GM23248 (cell line): ENCODE measurements around the gene OSR1. TPM values are rescaled to one million over a fixed set of nuclear protein-coding genes. Genes with fewer than 3 reads are reported as not detected.

ENCODE experiments used
- DNase-seq: peaks from one replicate; pipeline ENCODE4 v3.0.0-alpha.2; 2015
- H2AFZ ChIP-seq: fragments of 200-600 bp; sonication (generic); 2 replicates; pipeline ENCODE4 v1.6.1; 2016; ENCODE audit warnings: antibody characterized with exemption
- H3F3A ChIP-seq: fragments of 200-600 bp; sonication (generic); 2 replicates; pipeline ENCODE4 v1.6.1; 2016; ENCODE audit warnings: mild to moderate bottlenecking, antibody characterized with exemption, mixed run types; ENCODE audit not compliant: insufficient read depth
- H3K27ac ChIP-seq: fragments of 200-600 bp; sonication (generic); 2 replicates; pipeline ENCODE4 v1.5.1; 2016; ENCODE audit warnings: mild to moderate bottlenecking
- H3K27me3 ChIP-seq: fragments of 200-600 bp; sonication (generic); replicated peaks from 2 replicates; pipeline ENCODE4 v1.6.1; 2016; ENCODE audit warnings: mild to moderate bottlenecking; ENCODE audit not compliant: insufficient read depth
- H3K36me3 ChIP-seq: fragments of 200-600 bp; sonication (generic); 2 replicates; pipeline ENCODE4 v1.6.1; 2016; ENCODE audit warnings: low read depth, mild to moderate bottlenecking
- H3K4me1 ChIP-seq: fragments of 200-600 bp; sonication (generic); 2 replicates; pipeline ENCODE4 v1.6.1; 2016; ENCODE audit warnings: mild to moderate bottlenecking; ENCODE audit not compliant: insufficient read depth
- H3K4me2 ChIP-seq: fragments of 200-600 bp; sonication (generic); one replicate; pipeline ENCODE4 v1.6.1; 2016; ENCODE audit warnings: mild to moderate bottlenecking; ENCODE audit not compliant: unreplicated experiment
- H3K4me3 ChIP-seq: fragments of 200-600 bp; sonication (generic); 2 replicates; pipeline ENCODE4 v1.5.1; 2016; ENCODE audit warnings: mild to moderate bottlenecking
- H3K79me2 ChIP-seq: fragments of 200-600 bp; sonication (generic); 2 replicates; pipeline ENCODE4 v1.6.1; 2016; ENCODE audit warnings: mild to moderate bottlenecking; ENCODE audit not compliant: insufficient read depth
- H3K9ac ChIP-seq: fragments of 200-600 bp; sonication (generic); 2 replicates; pipeline ENCODE4 v1.6.1; 2016; ENCODE audit warnings: mild to moderate bottlenecking
- H3K9me2 ChIP-seq: fragments of 200-600 bp; sonication (generic); 2 replicates; pipeline ENCODE4 v1.6.1; 2016; ENCODE audit warnings: mixed run types, mild to moderate bottlenecking, moderate library complexity; ENCODE audit not compliant: insufficient read depth
- H3K9me3 ChIP-seq: fragments of 200-600 bp; sonication (generic); one replicate; pipeline ENCODE4 v1.6.1; 2017; ENCODE audit warnings: low read depth
- H4K20me1 ChIP-seq: fragments of 200-600 bp; sonication (generic); 2 replicates; pipeline ENCODE4 v1.6.0; 2016; ENCODE audit not compliant: insufficient read depth
- EZH2 ChIP-seq: fragments of 200-600 bp; sonication (generic); IDR thresholded peaks from 2 replicates; pipeline ENCODE4 v1.6.1; 2018; ENCODE audit warnings: antibody characterized with exemption, mild to moderate bottlenecking; ENCODE audit not compliant: insufficient read depth, poor library complexity, severe bottlenecking
- EZH2phosphoT487 ChIP-seq: fragments of 200-600 bp; sonication (generic); IDR thresholded peaks from 2 replicates; pipeline ENCODE4 v1.6.1; 2018; ENCODE audit warnings: antibody characterized with exemption, moderate library complexity, mild to moderate bottlenecking, low read depth; ENCODE audit not compliant: insufficient read depth
- WGBS, 2 experiments: methylation state at CpG; one replicate each; pipeline ENCODE4 v1.1.6; 2015 to 2017; ENCODE audit warnings: low lambda C conversion rate in 2 of 2, low coverage in 1 of 2; ENCODE audit errors: missing lambda C conversion rate in 2 of 2; 5-methylcytosine and 5-hydroxymethylcytosine counted together
- in situ Hi-C: fragments of 300-500 bp; cut with MboI; formaldehyde crosslinking; loops from 2 replicates; pipeline ENCODE4 v1.15.0; 2020
- polyA plus RNA-seq: library from polyadenylated mRNA; unstranded; fragments of >200 nt; fragmentation: Nextera tagmentation; extraction: Ambion mirVana; gene quantifications from 2 replicates; pipeline ENCODE4 v1.2.1, GENCODE V29; 2016
- total RNA-seq: library from RNA; depleted of rRNA; stranded (reverse); fragments of >200 nt; shearing (Covaris generic); gene quantifications from 2 replicates; pipeline ENCODE4 v1.2.3, GENCODE V29; 2014

OSR1 gene
- total and polyA plus RNA-seq, 2 experiments from 2014 or later, result 16.9 to 21.1 TPM

GRCh38 chr2:19359021-19359357 lies 566 bp upstream of the OSR1 start:
- TF ChIP-seq EZH2 (no peak), EZH2phosphoT487 (no peak)
- H3K27ac ChIP-seq, result no peak overlapping the region
- H3K4me1 ChIP-seq, result peaks cover 7% of the 10 kb centered on the region
- DNase-seq, result no peak
- H3K27me3 ChIP-seq, result no peaks in the 10 kb centered on the region
- peak overlapping the region; percentile 85 for H3K4me3 ChIP-seq
- no peaks in the 10 kb centered on the region for H3K9me3 ChIP-seq
- H2AFZ ChIP-seq, result peak overlapping the region; percentile 81
- H3K9ac ChIP-seq, result no peak overlapping the region
- 23% methylated on average over 14 of the region's 14 CpGs for WGBS, 2 experiments
- H3K9me2 ChIP-seq, result no peaks in the 10 kb centered on the region
- H4K20me1 ChIP-seq, result no peaks in the 10 kb centered on the region
- H3K36me3 ChIP-seq, result no peaks in the 10 kb centered on the region
- H3K4me2 ChIP-seq, result peak overlapping the region; percentile 52
- in situ Hi-C loops, result loop anchor here (10.0 kb wide), 2 partner anchors 464 to 924 kb away; no protein-coding TSS in a partner anchor
- peaks cover 9% of the 10 kb centered on the region; the same call in 1 of the 2 replicates for H3F3A ChIP-seq
- H3K79me2 ChIP-seq, result peaks cover 41% of the 10 kb centered on the region

GRCh38 chr2:19357402-19358241 lies 801 bp downstream of the OSR1 start:
- Histone ChIP-seq H3K9ac (peak overlapping the region; percentile 71), H4K20me1 (no peaks in the 10 kb centered on the region), H3K4me3 (peak overlapping the region; percentile 85)

GRCh38 chr2:19356545-19357401 lies 1.6 kb downstream of the OSR1 start:
- peak; percentile 56 for DNase-seq
- Histone ChIP-seq H4K20me1 (no peaks in the 10 kb centered on the region), H3K4me2 (peak overlapping the region; percentile 94), H3K27ac (peak overlapping the region; percentile 16), H3K27me3 (no peaks in the 10 kb centered on the region), H3K79me2 (peaks cover 54% of the 10 kb centered on the region), H3K9me2 (no peaks in the 10 kb centered on the region), H3K36me3 (no peaks in the 10 kb centered on the region), H2AFZ (peak overlapping the region; percentile 81), H3K4me1 (peaks cover 7% of the 10 kb centered on the region), H3F3A (peaks cover 9% of the 10 kb centered on the region; the same call in 1 of the 2 replicates), H3K9ac (peak overlapping the region; percentile 71), H3K4me3 (peak overlapping the region; percentile 85), H3K9me3 (no peaks in the 10 kb centered on the region)
- peak; percentile 53 for TF ChIP-seq EZH2
- no peak for TF ChIP-seq EZH2phosphoT487
- in situ Hi-C loops, result loop anchor here (10.0 kb wide), 2 partner anchors 462 to 922 kb away; no protein-coding TSS in a partner anchor
- WGBS, 2 experiments, result 4 to 5% methylated on average over 54 of the region's 54 CpGs

More at GRCh38 chr2:19357402-19358241, 801 bp downstream of the OSR1 start:
- H3K79me2 ChIP-seq, result peaks cover 54% of the 10 kb centered on the region
- in situ Hi-C loops, result loop anchor here (10.0 kb wide), 2 partner anchors 463 to 923 kb away; no protein-coding TSS in a partner anchor
- WGBS, 2 experiments, result 2 to 5% methylated on average over 43 to 45 of the region's 45 CpGs
- no peaks in the 10 kb centered on the region for H3K36me3 ChIP-seq
- H3K9me2 ChIP-seq, result no peaks in the 10 kb centered on the region
- H3K4me2 ChIP-seq, result peak overlapping the region; percentile 94
- peak overlapping the region; percentile 81 for H2AFZ ChIP-seq
- H3K27me3 ChIP-seq, result no peaks in the 10 kb centered on the region
- H3K27ac ChIP-seq, result no peak overlapping the region
- TF ChIP-seq EZH2phosphoT487, result no peak
- TF ChIP-seq EZH2, result no peak
- H3F3A ChIP-seq, result peaks cover 9% of the 10 kb centered on the region; the same call in 1 of the 2 replicates
- H3K4me1 ChIP-seq, result peaks cover 7% of the 10 kb centered on the region
- no peaks in the 10 kb centered on the region for H3K9me3 ChIP-seq
- peak; percentile 68 for DNase-seq
